K562 (cell line): ENCODE measurements around the gene GMEB1. TPM values are rescaled to one million over a fixed set of nuclear protein-coding genes. Genes with fewer than 3 reads are reported as not detected.

Experiments
- ETV5 ChIP-seq: sonication (generic); formaldehyde crosslinking; IDR thresholded peaks from 2 replicates; pipeline ENCODE4 v1.4.0; 2020; ENCODE audit warnings: low read depth, mild to moderate bottlenecking, missing genetic modification reagents
- FUS ChIP-seq: fragments of 200-400 bp; formaldehyde crosslinking; optimal IDR thresholded peaks from 2 replicates; pipeline ENCODE3; 2017; ENCODE audit warnings: low read depth, low read length
- HNRNPLL ChIP-seq: fragments of 200-400 bp; formaldehyde crosslinking; IDR thresholded peaks from 2 replicates; pipeline ENCODE4 v1.6.1; 2017; ENCODE audit warnings: low read length, low read depth, mild to moderate bottlenecking; ENCODE audit not compliant: poor library complexity, severe bottlenecking
- MED1 ChIP-seq: sonication (generic); formaldehyde crosslinking; IDR thresholded peaks from 2 replicates; pipeline ENCODE4 v1.8.1; 2023; ENCODE audit warnings: missing genetic modification reagents, borderline replicate concordance
- SOX6 ChIP-seq: fragments of 450-650 bp; IDR thresholded peaks from 2 replicates; pipeline ENCODE4 v1.6.1; 2014; ENCODE audit warnings: mild to moderate bottlenecking
- TAF9B ChIP-seq: fragments of 450-650 bp; IDR thresholded peaks from 2 replicates; pipeline ENCODE4 v1.6.1; 2018; ENCODE audit warnings: mild to moderate bottlenecking; ENCODE audit not compliant: partially characterized antibody
- TAL1 ChIP-seq: fragments of 450-650 bp; IDR thresholded peaks from 2 replicates; pipeline ENCODE4 v1.6.1; 2016; ENCODE audit warnings: mild to moderate bottlenecking
- ZNF830 ChIP-seq: fragments of 250-450 bp; sonication (Bioruptor Pico); IDR thresholded peaks from 2 replicates; pipeline ENCODE4 v1.5.0; 2021; ENCODE audit warnings: mild to moderate bottlenecking
- polyA plus RNA-seq, 8 experiments: library from polyadenylated mRNA; depleted of rRNA in 4 of 8; stranded (reverse) in 5 of 8; unstranded in 3 of 8; fragments of >200 nt; fragmentation: Nextera tagmentation in 2 of 8; fragmentation: Illumina TruSeq in 1 of 8; extraction: Ambion mirVana in 2 of 8; extraction: Trizol in 1 of 8; gene quantifications; 2 replicates each; pipeline versions ENCODE4 v1.2.1 to v1.2.3, GENCODE V29; 2011 to 2014; ENCODE audit warnings: inconsistent platforms in 1 of 8, missing spikeins in 1 of 8
- total RNA-seq, 7 experiments: library from RNA; depleted of rRNA in 6 of 7; stranded (reverse); fragments of >200 nt in 6 of 7; fragmentation: Illumina TruSeq in 2 of 7; extraction: Trizol in 2 of 7; gene quantifications; 2 replicates each; pipeline versions ENCODE4 v1.2.1 to v1.2.3, GENCODE V29; 2011 to 2021; ENCODE audit warnings: low replicate concordance in 1 of 7
- TF ChIP-seq, protein P1 (sequence below): fragments of 450-650 bp; IDR thresholded peaks from 2 replicates; pipeline ENCODE4 v1.6.1; 2016; ENCODE audit warnings: mild to moderate bottlenecking
- TF ChIP-seq, protein P2 (sequence below), 2 experiments: fragments of 450-650 bp; formaldehyde crosslinking in 1 of 2; IDR thresholded peaks; 2 replicates each; pipeline versions ENCODE4 v1.4.0 to v1.6.1; 2014 to 2020; ENCODE audit warnings: mild to moderate bottlenecking in 2 of 2, borderline replicate concordance in 1 of 2, low read depth in 1 of 2
- TF ChIP-seq, protein P3 (sequence below): sonication (generic); formaldehyde crosslinking; IDR thresholded peaks from 2 replicates; pipeline ENCODE4 v1.8.0; 2022; ENCODE audit warnings: mild to moderate bottlenecking, missing genetic modification reagents, borderline replicate concordance
- TF ChIP-seq, protein P4 (sequence below): fragments of 200-800 bp; sonication (Bioruptor generic); IDR thresholded peaks from 2 replicates; pipeline ENCODE4 v1.6.1; 2017; ENCODE audit warnings: missing genetic modification characterization, missing compliant biosample characterization

Gene GMEB1
- total and polyA plus RNA-seq, 9 of the 15 experiments (the other 6 are each of a cell fraction or from before 2014, with no cell fraction given), result 6.6 to 17.5 (median 8.5) TPM

DNA sequence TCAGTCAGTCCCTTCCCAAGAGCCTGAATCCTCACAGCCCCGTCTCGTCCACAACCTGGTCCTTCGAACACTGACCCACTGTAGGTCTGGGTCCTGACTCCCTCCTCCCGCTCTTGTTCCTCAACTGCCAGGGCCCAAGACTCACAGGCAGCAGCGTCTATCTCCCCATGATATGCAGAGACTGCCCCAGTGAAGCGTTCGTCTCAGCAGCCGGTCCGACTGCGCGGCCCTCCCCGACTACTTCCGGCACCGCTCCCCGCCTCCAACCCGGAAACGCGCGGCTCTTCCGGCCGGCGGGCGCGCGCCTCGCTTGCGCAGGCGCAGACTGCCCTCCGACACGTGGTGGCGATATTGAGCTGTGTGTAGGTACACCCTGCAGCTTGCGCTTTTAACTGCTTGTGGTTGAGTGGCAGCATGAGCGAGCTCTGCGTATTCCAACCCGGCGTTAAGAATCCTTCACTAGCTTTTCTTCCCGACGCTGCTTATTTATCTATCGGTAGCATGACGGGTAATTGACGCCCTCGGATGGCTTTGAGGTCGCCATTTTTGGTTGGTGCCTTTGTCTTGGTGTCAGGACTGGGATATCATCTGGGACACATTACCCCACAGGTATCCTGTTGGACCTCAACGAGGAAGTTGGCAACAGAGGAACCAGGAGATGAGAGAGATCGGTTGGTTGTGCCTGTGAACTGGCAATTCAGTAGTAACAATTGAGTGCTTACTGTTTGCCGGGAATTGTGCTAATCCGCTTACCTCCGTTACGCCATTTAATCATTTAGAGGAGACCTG lies 25.5 kb upstream of the GMEB1 start, which contains the start of gene TAF12 (continued):
- TF ChIP-seq, protein P1, sequence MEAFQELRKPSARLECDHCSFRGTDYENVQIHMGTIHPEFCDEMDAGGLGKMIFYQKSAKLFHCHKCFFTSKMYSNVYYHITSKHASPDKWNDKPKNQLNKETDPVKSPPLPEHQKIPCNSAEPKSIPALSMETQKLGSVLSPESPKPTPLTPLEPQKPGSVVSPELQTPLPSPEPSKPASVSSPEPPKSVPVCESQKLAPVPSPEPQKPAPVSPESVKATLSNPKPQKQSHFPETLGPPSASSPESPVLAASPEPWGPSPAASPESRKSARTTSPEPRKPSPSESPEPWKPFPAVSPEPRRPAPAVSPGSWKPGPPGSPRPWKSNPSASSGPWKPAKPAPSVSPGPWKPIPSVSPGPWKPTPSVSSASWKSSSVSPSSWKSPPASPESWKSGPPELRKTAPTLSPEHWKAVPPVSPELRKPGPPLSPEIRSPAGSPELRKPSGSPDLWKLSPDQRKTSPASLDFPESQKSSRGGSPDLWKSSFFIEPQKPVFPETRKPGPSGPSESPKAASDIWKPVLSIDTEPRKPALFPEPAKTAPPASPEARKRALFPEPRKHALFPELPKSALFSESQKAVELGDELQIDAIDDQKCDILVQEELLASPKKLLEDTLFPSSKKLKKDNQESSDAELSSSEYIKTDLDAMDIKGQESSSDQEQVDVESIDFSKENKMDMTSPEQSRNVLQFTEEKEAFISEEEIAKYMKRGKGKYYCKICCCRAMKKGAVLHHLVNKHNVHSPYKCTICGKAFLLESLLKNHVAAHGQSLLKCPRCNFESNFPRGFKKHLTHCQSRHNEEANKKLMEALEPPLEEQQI, result no peak
- TF ChIP-seq ETV5 (peak; percentile 98), TAL1 (no peak), ZNF830 (peak; percentile 93), FUS (no peak), TAF9B (peak; percentile 96), SOX6 (peak; percentile 76; the same call in 1 of the 2 replicates), MED1 (no peak), HNRNPLL (peak; percentile 77)
- TF ChIP-seq, protein P2, sequence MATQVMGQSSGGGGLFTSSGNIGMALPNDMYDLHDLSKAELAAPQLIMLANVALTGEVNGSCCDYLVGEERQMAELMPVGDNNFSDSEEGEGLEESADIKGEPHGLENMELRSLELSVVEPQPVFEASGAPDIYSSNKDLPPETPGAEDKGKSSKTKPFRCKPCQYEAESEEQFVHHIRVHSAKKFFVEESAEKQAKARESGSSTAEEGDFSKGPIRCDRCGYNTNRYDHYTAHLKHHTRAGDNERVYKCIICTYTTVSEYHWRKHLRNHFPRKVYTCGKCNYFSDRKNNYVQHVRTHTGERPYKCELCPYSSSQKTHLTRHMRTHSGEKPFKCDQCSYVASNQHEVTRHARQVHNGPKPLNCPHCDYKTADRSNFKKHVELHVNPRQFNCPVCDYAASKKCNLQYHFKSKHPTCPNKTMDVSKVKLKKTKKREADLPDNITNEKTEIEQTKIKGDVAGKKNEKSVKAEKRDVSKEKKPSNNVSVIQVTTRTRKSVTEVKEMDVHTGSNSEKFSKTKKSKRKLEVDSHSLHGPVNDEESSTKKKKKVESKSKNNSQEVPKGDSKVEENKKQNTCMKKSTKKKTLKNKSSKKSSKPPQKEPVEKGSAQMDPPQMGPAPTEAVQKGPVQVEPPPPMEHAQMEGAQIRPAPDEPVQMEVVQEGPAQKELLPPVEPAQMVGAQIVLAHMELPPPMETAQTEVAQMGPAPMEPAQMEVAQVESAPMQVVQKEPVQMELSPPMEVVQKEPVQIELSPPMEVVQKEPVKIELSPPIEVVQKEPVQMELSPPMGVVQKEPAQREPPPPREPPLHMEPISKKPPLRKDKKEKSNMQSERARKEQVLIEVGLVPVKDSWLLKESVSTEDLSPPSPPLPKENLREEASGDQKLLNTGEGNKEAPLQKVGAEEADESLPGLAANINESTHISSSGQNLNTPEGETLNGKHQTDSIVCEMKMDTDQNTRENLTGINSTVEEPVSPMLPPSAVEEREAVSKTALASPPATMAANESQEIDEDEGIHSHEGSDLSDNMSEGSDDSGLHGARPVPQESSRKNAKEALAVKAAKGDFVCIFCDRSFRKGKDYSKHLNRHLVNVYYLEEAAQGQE (IDR thresholded peaks at IDR 0.05; ENCODE audit: borderline replicate concordance), result peak; percentile 83
- TF ChIP-seq, protein P2 (CRISPR knock-in tag; IDR thresholded peaks at IDR 0.05; ENCODE audit: low read depth), result no peak
- TF ChIP-seq, protein P3, sequence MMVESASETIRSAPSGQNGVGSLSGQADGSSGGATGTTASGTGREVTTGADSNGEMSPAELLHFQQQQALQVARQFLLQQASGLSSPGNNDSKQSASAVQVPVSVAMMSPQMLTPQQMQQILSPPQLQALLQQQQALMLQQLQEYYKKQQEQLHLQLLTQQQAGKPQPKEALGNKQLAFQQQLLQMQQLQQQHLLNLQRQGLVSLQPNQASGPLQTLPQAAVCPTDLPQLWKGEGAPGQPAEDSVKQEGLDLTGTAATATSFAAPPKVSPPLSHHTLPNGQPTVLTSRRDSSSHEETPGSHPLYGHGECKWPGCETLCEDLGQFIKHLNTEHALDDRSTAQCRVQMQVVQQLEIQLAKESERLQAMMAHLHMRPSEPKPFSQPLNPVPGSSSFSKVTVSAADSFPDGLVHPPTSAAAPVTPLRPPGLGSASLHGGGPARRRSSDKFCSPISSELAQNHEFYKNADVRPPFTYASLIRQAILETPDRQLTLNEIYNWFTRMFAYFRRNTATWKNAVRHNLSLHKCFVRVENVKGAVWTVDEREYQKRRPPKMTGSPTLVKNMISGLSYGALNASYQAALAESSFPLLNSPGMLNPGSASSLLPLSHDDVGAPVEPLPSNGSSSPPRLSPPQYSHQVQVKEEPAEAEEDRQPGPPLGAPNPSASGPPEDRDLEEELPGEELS, result peak; percentile 74; the same call in 1 of the 2 replicates
- TF ChIP-seq, protein P4, sequence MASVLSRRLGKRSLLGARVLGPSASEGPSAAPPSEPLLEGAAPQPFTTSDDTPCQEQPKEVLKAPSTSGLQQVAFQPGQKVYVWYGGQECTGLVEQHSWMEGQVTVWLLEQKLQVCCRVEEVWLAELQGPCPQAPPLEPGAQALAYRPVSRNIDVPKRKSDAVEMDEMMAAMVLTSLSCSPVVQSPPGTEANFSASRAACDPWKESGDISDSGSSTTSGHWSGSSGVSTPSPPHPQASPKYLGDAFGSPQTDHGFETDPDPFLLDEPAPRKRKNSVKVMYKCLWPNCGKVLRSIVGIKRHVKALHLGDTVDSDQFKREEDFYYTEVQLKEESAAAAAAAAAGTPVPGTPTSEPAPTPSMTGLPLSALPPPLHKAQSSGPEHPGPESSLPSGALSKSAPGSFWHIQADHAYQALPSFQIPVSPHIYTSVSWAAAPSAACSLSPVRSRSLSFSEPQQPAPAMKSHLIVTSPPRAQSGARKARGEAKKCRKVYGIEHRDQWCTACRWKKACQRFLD (CRISPR knock-in tag), result peak; percentile 85; the same call in 1 of the 2 replicates
